A172 (cell line): ENCODE results near the gene METTL15. TPM values are rescaled to one million over a fixed set of nuclear protein-coding genes. Genes with fewer than 3 reads are reported as not detected.
"Not testable (repeated sequence)": the region's sequence is repeated elsewhere in the genome, so short reads cannot be mapped to it uniquely, and the experiment has no call there.

Experiments
- DNase-seq: peaks from one replicate; pipeline ENCODE4 v3.0.0-alpha.2; 2015; ENCODE audit warnings: low spot score
- total RNA-seq: library from RNA; depleted of rRNA; stranded (reverse); fragments of >200 nt; shearing (Covaris generic); gene quantifications from 2 replicates; pipeline ENCODE4 v1.2.3, GENCODE V29; 2014; rRNA removed

METTL15 gene
- 16.9 and 21.2 TPM in 2 replicates for total RNA-seq

- peak; percentile 97 for DNase-seq
These were observed at the start of gene METTL15, which contains the start of gene KIF18A for GRCh38 chr11:28107750-28108618. Gene METTL15 (plus strand): TSS chr11:28108388. CDS start chr11:28113335, 4,947 bp downstream. Gene KIF18A (minus strand): TSS chr11:28108156. CDS start chr11:28097947, 10,209 bp downstream.

GRCh38 chr11:28071305-28071704 is 36.9 kb upstream of the METTL15 start:
- DNase-seq: no peak

- DNase-seq: no peak
These were observed 35.9 kb upstream of the METTL15 start for GRCh38 chr11:28072321-28072720.

- DNase-seq: no peak
These were observed 30.7 kb upstream of the METTL15 start for GRCh38 chr11:28077521-28077920.

- no peak for DNase-seq
These were observed 25.1 kb upstream of the METTL15 start for GRCh38 chr11:28083118-28083517.

- no peak for DNase-seq
These were observed 21.6 kb upstream of the METTL15 start for GRCh38 chr11:28086569-28086968.

- not testable (repeated sequence) for DNase-seq
These were observed 21.0 kb upstream of the METTL15 start for GRCh38 chr11:28087192-28087591.

GRCh38 chr11:28087693-28088092 is 20.5 kb upstream of the METTL15 start:
- not testable (repeated sequence) for DNase-seq

- no peak for DNase-seq
These were observed 18.8 kb upstream of the METTL15 start for GRCh38 chr11:28089378-28089777.

- no peak for DNase-seq
These were observed 18.0 kb upstream of the METTL15 start for GRCh38 chr11:28090052-28090749.

GRCh38 chr11:28092786-28093185 is 15.4 kb upstream of the METTL15 start:
- no peak for DNase-seq

- no peak for DNase-seq
These were observed 9.9 kb upstream of the METTL15 start for GRCh38 chr11:28098257-28098656.

GRCh38 chr11:28099715-28100114 is 8.5 kb upstream of the METTL15 start:
- DNase-seq: no peak

- no peak for DNase-seq
These were observed 7.5 kb upstream of the METTL15 start for GRCh38 chr11:28100665-28101064.

- not testable (repeated sequence) for DNase-seq
These were observed 5.9 kb upstream of the METTL15 start for GRCh38 chr11:28102300-28102699.

GRCh38 chr11:28104425-28104824 is 3.8 kb upstream of the METTL15 start:
- DNase-seq: no peak

- no peak for DNase-seq
These were observed 3.2 kb upstream of the METTL15 start for GRCh38 chr11:28104984-28105383.

- no peak for DNase-seq
These were observed 2.3 kb upstream of the METTL15 start for GRCh38 chr11:28105869-28106268.

GRCh38 chr11:28106353-28107043 is 1.7 kb upstream of the METTL15 start:
- no peak for DNase-seq

GRCh38 chr11:28107191-28107749 is 918 bp upstream of the METTL15 start:
- DNase-seq: no peak

- no peak for DNase-seq
These were observed 770 bp downstream of the METTL15 start for GRCh38 chr11:28108958-28109357.
